ENCODE measurements around the gene TUG1. TPM values are rescaled to one million over a fixed set of nuclear protein-coding genes. Genes with fewer than 3 reads are reported as not detected.

TUG1 gene
- total and polyA plus RNA-seq, 4 donors: 11.3 to 32.9 (median 18.2) TPM

- Histone ChIP-seq H3K36me3 (ENCODE audit: control insufficient read depth in 4 of 4, insufficient read depth in 3 of 4, low read depth in 1 of 4, low read length in 3 of 4) (peaks cover 10 to 78% (median 63%) of the 10 kb centered on the region in 4 donors), H3K27ac (ENCODE audit: low read depth in 1 of 2, low read length in 2 of 2) (no peak overlapping the region), H3K9me3 (ENCODE audit: control insufficient read depth in 4 of 4, low read length in 3 of 4) (no peaks in the 10 kb centered on the region), H3K4me1 (ENCODE audit: control insufficient read depth in 4 of 4, insufficient read depth in 4 of 4, low read length in 3 of 4) (no peaks in the 10 kb centered on the region), H3K27me3 (ENCODE audit: control insufficient read depth in 4 of 4, insufficient read depth in 4 of 4, low read length in 3 of 4) (no peaks in the 10 kb centered on the region), H3K9ac (ENCODE audit: low read depth in 1 of 2, low read length in 2 of 2) (no peak overlapping the region), H3K4me3 (ENCODE audit: low read depth in 1 of 3, low read length in 3 of 3) (no peak overlapping the region)
- 71% methylated on average over 7 of the region's 7 CpGs for WGBS
- TF ChIP-seq EGR1 (IDR thresholded peaks at IDR 0.05; ENCODE audit: low read depth in 2 of 2) (no peak), SP1 (IDR thresholded peaks at IDR 0.05) (no peak), NR2F2 (IDR thresholded peaks at IDR 0.05) (no peak), FOXA2 (IDR thresholded peaks at IDR 0.05) (no peak), REST (IDR thresholded peaks at IDR 0.05) (no peak), RXRA (IDR thresholded peaks at IDR 0.05) (no peak), ATF3 (IDR thresholded peaks at IDR 0.05) (no peak), FOXA1 (IDR thresholded peaks at IDR 0.05) (no peak), TAF1 (conservative IDR thresholded peaks at IDR 0.05) (no peak), YY1 (IDR thresholded peaks at IDR 0.05) (no peak), JUND (IDR thresholded peaks at IDR 0.05) (no peak), CTCF (IDR thresholded peaks at IDR 0.05; ENCODE audit: low read depth, low read length, missing input control) (no peak)
- DNase-seq (ENCODE audit: low spot score): no peak
These were observed 22.7 kb upstream of the TUG1 start for GRCh38 chr22:30946354-30946753.

DNA sequence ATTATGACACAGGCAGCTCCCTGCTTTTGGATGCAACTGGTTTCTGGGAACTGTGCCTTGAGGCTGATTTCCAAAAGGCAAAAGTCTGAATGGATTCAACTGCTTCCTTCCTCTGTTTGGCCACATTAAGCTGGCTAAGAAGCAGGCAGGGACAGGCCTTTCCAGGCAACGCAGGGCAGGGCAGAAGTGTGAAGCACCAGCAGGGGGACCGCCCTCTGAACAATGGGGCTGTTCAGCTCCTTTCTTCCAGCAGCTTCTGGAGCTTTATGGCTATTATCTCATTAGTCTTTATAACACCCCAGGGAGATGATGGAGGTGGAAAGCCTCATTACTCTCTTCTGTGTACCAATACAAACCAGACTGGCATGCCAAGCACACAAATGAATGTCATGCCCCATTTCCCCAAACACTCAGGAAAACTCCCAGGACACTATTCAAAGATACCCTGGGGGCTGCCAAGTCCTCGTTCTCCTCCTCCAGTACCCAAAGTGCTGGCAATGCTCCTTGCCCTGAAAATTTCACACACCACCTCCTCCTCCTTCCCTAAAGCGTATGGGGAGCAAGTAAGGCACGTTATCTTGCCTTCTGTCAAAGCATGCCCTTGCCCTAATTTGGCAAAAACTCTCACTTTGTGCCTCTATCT is 21.8 kb upstream of the TUG1 start:
- H3K9ac ChIP-seq (ENCODE audit: low read depth in 1 of 2, low read length in 2 of 2): no peak overlapping the region
- DNase-seq (ENCODE audit: low spot score): no peak
- WGBS: 81% methylated on average over 5 of the region's 5 CpGs
- H3K36me3 ChIP-seq (ENCODE audit: control insufficient read depth in 4 of 4, insufficient read depth in 3 of 4, low read depth in 1 of 4, low read length in 3 of 4): peaks cover 4 to 69% (median 53%) of the 10 kb centered on the region in 4 donors
- no peak overlapping the region for H3K4me3 ChIP-seq (ENCODE audit: low read depth in 1 of 3, low read length in 3 of 3)
- TF ChIP-seq JUND (IDR thresholded peaks at IDR 0.05) (no peak), RAD21 (IDR thresholded peaks at IDR 0.05) (peak in 1 of 2 donors; percentile 5)
- H3K27ac ChIP-seq (ENCODE audit: low read depth in 1 of 2, low read length in 2 of 2): no peak overlapping the region
- no peaks in the 10 kb centered on the region for H3K27me3 ChIP-seq (ENCODE audit: control insufficient read depth in 4 of 4, insufficient read depth in 4 of 4, low read length in 3 of 4)
- H3K9me3 ChIP-seq (ENCODE audit: control insufficient read depth in 4 of 4, low read length in 3 of 4): no peaks in the 10 kb centered on the region
- no peaks in the 10 kb centered on the region for H3K4me1 ChIP-seq (ENCODE audit: control insufficient read depth in 4 of 4, insufficient read depth in 4 of 4, low read length in 3 of 4)
